ENCODE data around the gene RHOF.
"Not testable (repeated sequence)": the region's sequence is repeated elsewhere in the genome, so short reads cannot be mapped to it uniquely, and the experiment has no call there.

RHOF gene

GRCh38 chr12:121791671-121792551 is 1.6 kb downstream of the RHOF start:
- TF ChIP-seq CTCF (IDR thresholded peaks at IDR 0.05; ENCODE audit: control insufficient read depth, insufficient read depth, low read depth, low read length, missing control alignments) = no peak
- DNase-seq (ENCODE audit: low read depth) = no peak
- H3K4me3 ChIP-seq (ENCODE audit: control insufficient read depth, low read depth, low read length) = no peak overlapping the region

- H3K4me3 ChIP-seq (ENCODE audit: control insufficient read depth, low read depth, low read length); DNase-seq (ENCODE audit: low read depth): not testable (repeated sequence)
Observed at GRCh38 chr12:121790785-121791184, 2.7 kb downstream of the RHOF start.

- TF ChIP-seq CTCF (IDR thresholded peaks at IDR 0.05; ENCODE audit: control insufficient read depth, insufficient read depth, low read depth, low read length, missing control alignments) = no peak
- no peak overlapping the region for H3K4me3 ChIP-seq (ENCODE audit: control insufficient read depth, low read depth, low read length)
- DNase-seq (ENCODE audit: low read depth) = no peak
Observed at GRCh38 chr12:121789800-121790728, 3.4 kb downstream of the RHOF start.

- no peak for TF ChIP-seq CTCF (IDR thresholded peaks at IDR 0.05; ENCODE audit: control insufficient read depth, insufficient read depth, low read depth, low read length, missing control alignments)
- no peak for DNase-seq (ENCODE audit: low read depth)
- no peak overlapping the region for H3K4me3 ChIP-seq (ENCODE audit: control insufficient read depth, low read depth, low read length)
Observed at GRCh38 chr12:121789233-121789781, 4.2 kb downstream of the RHOF start.

- TF ChIP-seq CTCF (IDR thresholded peaks at IDR 0.05; ENCODE audit: control insufficient read depth, insufficient read depth, low read depth, low read length, missing control alignments) = no peak
- no peak for DNase-seq (ENCODE audit: low read depth)
- no peak overlapping the region for H3K4me3 ChIP-seq (ENCODE audit: control insufficient read depth, low read depth, low read length)
Observed at GRCh38 chr12:121788176-121788818, 5.2 kb downstream of the RHOF start.

GRCh38 chr12:121787063-121788025 is 6.1 kb downstream of the RHOF start:
- TF ChIP-seq CTCF (IDR thresholded peaks at IDR 0.05; ENCODE audit: control insufficient read depth, insufficient read depth, low read depth, low read length, missing control alignments) = no peak
- H3K4me3 ChIP-seq (ENCODE audit: control insufficient read depth, low read depth, low read length) = no peak overlapping the region
- DNase-seq (ENCODE audit: low read depth) = no peak

All from AG09309 (cell line).